Measurements from ENCODE around the gene P2RY2.

GRCh38 chr11:73249304-73249703, 31.2 kb downstream of the P2RY2 start:
- TF ChIP-seq ESRRA (CRISPR knock-in tag; IDR thresholded peaks at IDR 0.05; ENCODE audit: borderline replicate concordance), result no peak
- no peak for TF ChIP-seq CTCF (IDR thresholded peaks at IDR 0.05)
- TF ChIP-seq MAX (CRISPR knock-in tag; IDR thresholded peaks at IDR 0.05), result no peak

Measured in WTC11 (cell line).